ENCODE measurements around the gene AIFM2. TPM values are rescaled to one million over a fixed set of nuclear protein-coding genes. Genes with fewer than 3 reads are reported as not detected.
A peak's percentile ranks its signal among the peaks of the same experiment; 100 is the strongest.

The AIFM2 gene
- total and polyA plus RNA-seq, 10 of the 15 experiments (the other 5 are each of a cell fraction or from before 2014, with no cell fraction given) = 4.5 to 30.8 (median 15.6) TPM

GRCh38 chr10:70106958-70107791 lies 25.4 kb downstream of the AIFM2 start (continued):
- TF ChIP-seq HSF1 (IDR thresholded peaks at IDR 0.05; ENCODE audit: low read depth, low read length) = no peak
- TF ChIP-seq CTCF (IDR thresholded peaks at IDR 0.05 in 2 of 3, conservative IDR thresholded peaks at IDR 0.05 in 1 of 3; ENCODE audit: control insufficient read depth in 2 of 3, extremely low read depth in 1 of 3, insufficient read depth in 1 of 3, low read depth in 3 of 3, low read length in 3 of 3) = peak; percentile 38 to 66 (median 62)
- no peak for TF ChIP-seq ASH2L (IDR thresholded peaks at IDR 0.05; ENCODE audit: borderline replicate concordance, low read depth)
- TF ChIP-seq POLR2AphosphoS5 (IDR thresholded peaks at IDR 0.05; ENCODE audit: low read length) = no peak
- TF ChIP-seq MEF2B (IDR thresholded peaks at IDR 0.05; ENCODE audit: partially characterized antibody, poor library complexity, severe bottlenecking) = peak; percentile 100
- peak; percentile 52; the same call in 1 of the 2 replicates for TF ChIP-seq SPI1 (IDR thresholded peaks at IDR 0.05; ENCODE audit: borderline replicate concordance, insufficient read depth, low read depth, low read length)
- TF ChIP-seq NRF1 (conservative IDR thresholded peaks at IDR 0.05; ENCODE audit: low read depth, low read length) = no peak
- TF ChIP-seq FOXM1 (IDR thresholded peaks at IDR 0.05; ENCODE audit: low read depth, low read length) = peak; percentile 49; the same call in 1 of the 2 replicates
- no peak for TF ChIP-seq EGR1 (IDR thresholded peaks at IDR 0.05; ENCODE audit: borderline replicate concordance in 1 of 2, low read depth in 2 of 2, low read length in 2 of 2)
- TF ChIP-seq EED (IDR thresholded peaks at IDR 0.05; ENCODE audit: low read depth) = peak; percentile 82
- TF ChIP-seq CHD1 (IDR thresholded peaks at IDR 0.05; ENCODE audit: low read depth, low read length) = no peak
- TF ChIP-seq SMC3 (IDR thresholded peaks at IDR 0.05; ENCODE audit: borderline replicate concordance, low read length) = peak; percentile 19; the same call in 1 of the 2 replicates
- 0 out of 2 replicates have a peak, but pooled peaks have one; percentile 48 for TF ChIP-seq NR2F1 (conservative IDR thresholded peaks at IDR 0.05)
- no peak for TF ChIP-seq FOS (IDR thresholded peaks at IDR 0.05; ENCODE audit: borderline replicate concordance, extremely low read depth, insufficient read length)
- peak; percentile 95 for TF ChIP-seq CUX1 (IDR thresholded peaks at IDR 0.05; ENCODE audit: insufficient replicate concordance, low read depth, low read length)
- 0 out of 2 replicates have a peak, but pooled peaks have one; percentile 17 for TF ChIP-seq ATF3 (IDR thresholded peaks at IDR 0.05; ENCODE audit: borderline replicate concordance, extremely low read depth, low read depth, low read length)
- TF ChIP-seq GATAD2B (conservative IDR thresholded peaks at IDR 0.05; ENCODE audit: low read depth) = peak; percentile 99
- TF ChIP-seq YY1 (IDR thresholded peaks at IDR 0.05; ENCODE audit: low read depth, low read length) = no peak; the same call in 1 of the 2 replicates

Data from GM12878 (cell line).